B cell (primary cell): ENCODE results near the gene MKRN1. TPM values are rescaled to one million over a fixed set of nuclear protein-coding genes. Genes with fewer than 3 reads are reported as not detected.

ENCODE experiments used
- ATAC-seq: fragments of 200-7000 bp; cut with Tn5 transposase; one replicate; pipeline ENCODE4 v1.10.0; 2021; ENCODE audit warnings: low read depth, mild to moderate bottlenecking, moderate number of reproducible peaks, moderate library complexity
- CTCF ChIA-PET: fragments of 350-600 bp; sonication (Branson Sonifier 250); formaldehyde crosslinking; loops from one replicate; lab custom pipeline; 2021; ENCODE audit warnings: antibody characterized with exemption, inconsistent platforms; lab: Charles Lee
- POLR2A ChIA-PET: fragments of 350-600 bp; sonication (Branson Sonifier 250); formaldehyde crosslinking; loops from one replicate; lab custom pipeline; 2021; ENCODE audit warnings: antibody characterized with exemption; lab: Charles Lee
- DNase-seq: peaks from one replicate; pipeline ENCODE4 v3.0.0; 2013
- H2AFZ ChIP-seq: 2 replicates; pipeline ENCODE4 v1.6.1; 2012; ENCODE audit warnings: mild to moderate bottlenecking, low read depth, low read length; ENCODE audit not compliant: insufficient read depth, poor library complexity, severe bottlenecking
- H3K27ac ChIP-seq, 2 donors: 1 replicate in 1 of 2; 2 replicates in 1 of 2; pipeline ENCODE4 v1.5.1; 2012 to 2013; ENCODE audit warnings: low read length in 2 of 2, mild to moderate bottlenecking in 2 of 2, moderate library complexity in 1 of 2
- H3K27me3 ChIP-seq, 4 experiments: fragments of 200-600 bp in 1 of 4; sonication (generic) in 1 of 4; replicated peaks in 1 of 4; 1 replicate in 2 of 4; 2 replicates in 2 of 4; pipeline versions ENCODE4 v1.6.1 to v1.7.0; 2013 to 2016; ENCODE audit warnings: low read length in 3 of 4, mild to moderate bottlenecking in 2 of 4, mixed read lengths in 1 of 4, moderate library complexity in 1 of 4; ENCODE audit not compliant: insufficient read depth in 4 of 4, control insufficient read depth in 3 of 4; ENCODE audit errors: control extremely low read depth in 1 of 4
- H3K36me3 ChIP-seq, 2 experiments: replicated peaks in 1 of 2; 1 replicate in 1 of 2; 2 replicates in 1 of 2; pipeline versions ENCODE4 v1.6.1 to v1.7.1; 2013; ENCODE audit warnings: low read length in 1 of 2; ENCODE audit not compliant: insufficient read depth in 2 of 2, control insufficient read depth in 1 of 2; ENCODE audit errors: control extremely low read depth in 1 of 2, extremely low read depth in 1 of 2
- H3K4me1 ChIP-seq, 2 donors: fragments of 200-600 bp in 1 of 2; sonication (generic) in 1 of 2; 1 replicate in 1 of 2; 2 replicates in 1 of 2; pipeline versions ENCODE4 v1.5.1 to v1.6.1; 2013 to 2017; ENCODE audit warnings: low read length in 2 of 2; ENCODE audit not compliant: control insufficient read depth in 2 of 2, insufficient read depth in 2 of 2
- H3K4me2 ChIP-seq: replicated peaks from 2 replicates; pipeline ENCODE3; 2012; ENCODE audit warnings: mild to moderate bottlenecking, low read depth, low read length; ENCODE audit not compliant: poor library complexity, severe bottlenecking
- H3K4me3 ChIP-seq, 5 experiments: fragments of 200-600 bp in 1 of 5; sonication (generic) in 1 of 5; 1 replicate in 3 of 5; 2 replicates in 2 of 5; pipeline versions ENCODE4 v1.5.1 to v1.7.0; 2011 to 2016; ENCODE audit warnings: low read length in 4 of 5, mild to moderate bottlenecking in 4 of 5, low read depth in 2 of 5, control low read depth in 1 of 5, moderate library complexity in 1 of 5; ENCODE audit not compliant: insufficient read depth in 1 of 5; ENCODE audit errors: control extremely low read depth in 1 of 5, extremely low read depth in 1 of 5
- H3K79me2 ChIP-seq: fragments of 200-600 bp; sonication (generic); one replicate; pipeline ENCODE4 v1.6.0; 2016; ENCODE audit warnings: low read length; ENCODE audit not compliant: control insufficient read depth, insufficient read depth
- H3K9ac ChIP-seq: fragments of 200-600 bp; sonication (generic); 2 replicates; pipeline ENCODE4 v1.6.1; 2017; ENCODE audit warnings: mild to moderate bottlenecking, low read length, moderate library complexity
- H3K9me3 ChIP-seq, 3 donors: one replicate each; pipeline versions ENCODE4 v1.6.1 to v1.7.1; 2013; ENCODE audit warnings: low read length in 2 of 3; ENCODE audit not compliant: control insufficient read depth in 2 of 3, insufficient read depth in 1 of 3; ENCODE audit errors: control extremely low read depth in 1 of 3
- H4K20me1 ChIP-seq: 2 replicates; pipeline ENCODE4 v1.6.0; 2012; ENCODE audit warnings: mild to moderate bottlenecking, low read length; ENCODE audit not compliant: insufficient read depth, control insufficient read depth, poor library complexity, severe bottlenecking
- H3K27ac Mint-ChIP-seq: one replicate; pipeline ENCODE4 v1.8.0; 2021; ENCODE audit warnings: mixed read lengths
- H3K27me3 Mint-ChIP-seq: one replicate; pipeline ENCODE4 v1.8.0; 2021; ENCODE audit warnings: mixed read lengths
- H3K4me1 Mint-ChIP-seq: one replicate; pipeline ENCODE4 v1.8.0; 2021; ENCODE audit warnings: mixed read lengths
- H3K4me3 Mint-ChIP-seq: one replicate; pipeline ENCODE4 v1.8.0; 2021; ENCODE audit warnings: mixed read lengths
- H3K9me3 Mint-ChIP-seq: one replicate; pipeline ENCODE4 v1.8.0; 2022; ENCODE audit warnings: mixed read lengths; ENCODE audit not compliant: insufficient read depth
- EZH2 ChIP-seq: IDR thresholded peaks from 2 replicates; pipeline ENCODE4 v1.6.1; 2012; ENCODE audit warnings: borderline replicate concordance, low read depth, mild to moderate bottlenecking, moderate library complexity, low read length; ENCODE audit not compliant: insufficient read depth, poor library complexity, severe bottlenecking
- WGBS: methylation state at CpG from one replicate; pipeline ENCODE4 v1.1.5; 2013; ENCODE audit warnings: missing lambda C conversion rate; ENCODE audit not compliant: insufficient coverage; 5-methylcytosine and 5-hydroxymethylcytosine counted together
- intact Hi-C: fragments of 100-400 bp; cut with micrococcal nuclease; formaldehyde crosslinking; loops from one replicate; pipeline ENCODE4 v1.10.0; 2022
- polyA plus RNA-seq: library from polyadenylated mRNA; depleted of rRNA; stranded (reverse); fragments of >200 nt; gene quantifications from 2 replicates; pipeline ENCODE4 v1.2.3, GENCODE V29; 2012
- total RNA-seq, 2 donors: library from RNA; stranded (reverse); fragments of 120-200 nt in 1 of 2; gene quantifications; 1 replicate in 1 of 2; 2 replicates in 1 of 2; pipeline versions ENCODE4 v1.2.3 to v1.2.4, GENCODE V29; 2013 to 2022
- TF ChIP-seq, protein P1 (sequence below): fragments of 200-600 bp; IDR thresholded peaks from one replicate; pipeline ENCODE4 v1.8.0; 2022; ENCODE audit warnings: antibody characterized with exemption, mild to moderate bottlenecking

MKRN1 gene
- total and polyA plus RNA-seq, 2 donors (not counting 1 experiment from before 2014, with no cell fraction given), result 41.9 to 147 TPM

DNA sequence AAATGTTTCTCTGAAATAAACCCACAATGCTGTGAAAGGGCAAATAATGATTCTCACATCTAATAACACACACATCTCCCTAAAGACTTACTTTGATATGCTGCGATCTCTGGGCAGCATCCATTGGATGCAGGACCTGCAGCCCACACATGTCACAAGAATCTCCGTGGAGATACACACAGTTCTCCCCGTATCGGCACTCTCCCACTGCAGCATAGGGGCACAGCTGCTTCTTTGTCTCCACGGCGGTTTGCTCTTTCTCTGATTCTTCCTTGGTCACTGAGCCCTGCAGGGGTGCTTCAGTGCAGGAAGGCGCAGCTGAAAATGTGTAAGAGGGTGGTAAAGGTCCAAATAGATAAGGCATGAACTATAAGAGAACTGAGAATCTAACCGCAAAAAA, 20.4 kb downstream of the MKRN1 start:
- CTCF ChIA-PET, result no interaction called here
- Histone ChIP-seq H3K4me2 (no peak overlapping the region), H3K79me2 (peaks cover 34% of the 10 kb centered on the region), H3K9ac (no peak overlapping the region), H3K4me1 (no peaks in the 10 kb centered on the region), H4K20me1 (peaks cover 66% of the 10 kb centered on the region), H3K27me3 (no peaks in the 10 kb centered on the region), H2AFZ (no peak overlapping the region), H3K9me3 (no peaks in the 10 kb centered on the region), H3K27ac (no peak overlapping the region), H3K4me3 (no peak overlapping the region), H3K36me3 (peaks cover 19 to 68% of the 10 kb centered on the region in 2 experiments)
- H3K4me1 Mint-ChIP-seq, result peaks cover 7% of the 10 kb centered on the region
- ATAC-seq (no peak), DNase-seq (no peak)
- H3K27ac Mint-ChIP-seq, result no peak overlapping the region
- H3K27me3 Mint-ChIP-seq, result no peaks in the 10 kb centered on the region
- no peak overlapping the region for H3K4me3 Mint-ChIP-seq
- POLR2A ChIA-PET, result no interaction called here
- no peaks in the 10 kb centered on the region for H3K9me3 Mint-ChIP-seq
- 100% methylated on average over 2 of the region's 8 CpGs for WGBS
- TF ChIP-seq, protein P1, sequence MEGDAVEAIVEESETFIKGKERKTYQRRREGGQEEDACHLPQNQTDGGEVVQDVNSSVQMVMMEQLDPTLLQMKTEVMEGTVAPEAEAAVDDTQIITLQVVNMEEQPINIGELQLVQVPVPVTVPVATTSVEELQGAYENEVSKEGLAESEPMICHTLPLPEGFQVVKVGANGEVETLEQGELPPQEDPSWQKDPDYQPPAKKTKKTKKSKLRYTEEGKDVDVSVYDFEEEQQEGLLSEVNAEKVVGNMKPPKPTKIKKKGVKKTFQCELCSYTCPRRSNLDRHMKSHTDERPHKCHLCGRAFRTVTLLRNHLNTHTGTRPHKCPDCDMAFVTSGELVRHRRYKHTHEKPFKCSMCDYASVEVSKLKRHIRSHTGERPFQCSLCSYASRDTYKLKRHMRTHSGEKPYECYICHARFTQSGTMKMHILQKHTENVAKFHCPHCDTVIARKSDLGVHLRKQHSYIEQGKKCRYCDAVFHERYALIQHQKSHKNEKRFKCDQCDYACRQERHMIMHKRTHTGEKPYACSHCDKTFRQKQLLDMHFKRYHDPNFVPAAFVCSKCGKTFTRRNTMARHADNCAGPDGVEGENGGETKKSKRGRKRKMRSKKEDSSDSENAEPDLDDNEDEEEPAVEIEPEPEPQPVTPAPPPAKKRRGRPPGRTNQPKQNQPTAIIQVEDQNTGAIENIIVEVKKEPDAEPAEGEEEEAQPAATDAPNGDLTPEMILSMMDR, result no peak
- TF ChIP-seq EZH2, result no peak
- intact Hi-C loops, result no loop called here

DNA sequence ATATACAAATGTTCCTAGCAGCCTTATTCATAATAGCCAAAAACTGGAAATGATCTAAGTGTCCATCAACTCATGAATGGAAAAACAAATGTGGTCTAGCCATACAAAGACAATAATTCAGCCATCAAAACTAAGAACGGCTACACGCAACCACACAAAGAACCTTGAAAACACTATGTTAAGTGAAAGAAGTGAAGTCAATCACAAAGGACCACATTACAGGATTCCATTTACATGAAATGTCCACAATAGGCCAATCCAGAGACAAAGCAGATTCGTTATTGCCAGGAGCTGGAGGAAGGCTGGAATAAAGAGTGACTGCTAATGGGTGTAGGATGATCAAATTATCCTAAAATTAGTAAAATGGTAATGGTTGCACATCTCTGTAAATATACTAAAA, 21.1 kb downstream of the MKRN1 start:
- Mint-ChIP-seq H3K4me3 (no peak overlapping the region), H3K27me3 (no peaks in the 10 kb centered on the region), H3K4me1 (peaks cover 5% of the 10 kb centered on the region), H3K27ac (no peak overlapping the region), H3K9me3 (no peaks in the 10 kb centered on the region)
- CTCF ChIA-PET, result no interaction called here
- no peak overlapping the region for H3K4me2 ChIP-seq
- no CpG with 5 or more reads among the region's 3 CpGs for WGBS
- H2AFZ ChIP-seq, result no peak overlapping the region
- TF ChIP-seq, protein P1, result no peak
- no peak for TF ChIP-seq EZH2
- peaks cover 27% of the 10 kb centered on the region for H3K79me2 ChIP-seq
- POLR2A ChIA-PET, result no interaction called here
- DNase-seq (no peak), ATAC-seq (no peak)
- H3K9me3 ChIP-seq, result no peaks in the 10 kb centered on the region
- H3K27ac ChIP-seq, result no peak overlapping the region
- H3K36me3 ChIP-seq, result peaks cover 19 to 72% of the 10 kb centered on the region in 2 experiments
- no peak overlapping the region for H3K9ac ChIP-seq
- H3K27me3 ChIP-seq, result no peaks in the 10 kb centered on the region
- no peaks in the 10 kb centered on the region for H3K4me1 ChIP-seq
- intact Hi-C loops, result no loop called here
- peaks cover 59% of the 10 kb centered on the region for H4K20me1 ChIP-seq
- no peak overlapping the region for H3K4me3 ChIP-seq
